ENCODE measurements around the gene LRRC8D. TPM values are rescaled to one million over a fixed set of nuclear protein-coding genes. Genes with fewer than 3 reads are reported as not detected.

LRRC8D gene
- total RNA-seq, 1 experiment from 2014 or later = 37.2 TPM

GRCh38 chr1:89894210-89895201 is 73.7 kb downstream of the LRRC8D start:
- no peak overlapping the region for H3K4me2 ChIP-seq (ENCODE audit: insufficient read depth, insufficient read length, low read length)
- H3K4ac ChIP-seq (ENCODE audit: low read depth, low read length) = no peak overlapping the region
- H2AK5ac ChIP-seq (ENCODE audit: insufficient read length, low read length) = no peak overlapping the region
- Mint-ChIP-seq H3K4me3 (no peak overlapping the region), H3K27ac (no peak overlapping the region), H3K36me3 (ENCODE audit: insufficient read depth in 1 of 3, low read depth in 3 of 3) (peaks cover 0 to 4% (median 0%) of the 10 kb centered on the region in 3 experiments; a peak in 4 of 7 replicates), H3K9me3 (no peaks in the 10 kb centered on the region), H3K4me1 (peaks cover 26 to 27% of the 10 kb centered on the region in 2 experiments), H3K27me3 (ENCODE audit: low read depth) (no peaks in the 10 kb centered on the region)
- no peak overlapping the region for H3K9ac ChIP-seq (ENCODE audit: extremely low read depth, insufficient read length, low read length)
- no peak overlapping the region for H3K27ac ChIP-seq (ENCODE audit: insufficient read length, low read depth, low read length)
- no CpG with 5 or more reads among the region's 4 CpGs for WGBS (ENCODE audit: extremely low coverage, insufficient read length, low lambda C conversion rate)
- H3T11ph ChIP-seq (ENCODE audit: low read length) = no peak overlapping the region
- TF ChIP-seq CTCF (conservative IDR thresholded peaks at IDR 0.05) = no peak
- no peaks in the 10 kb centered on the region for H3K9me3 ChIP-seq (ENCODE audit: control insufficient read depth, low read depth, low read length)
- H3K18ac ChIP-seq (ENCODE audit: insufficient read length, low read depth, low read length) = no peak overlapping the region
- no peak overlapping the region for H2BK20ac ChIP-seq (ENCODE audit: low read depth, low read length, poor library complexity, severe bottlenecking)
- H2BK12ac ChIP-seq (ENCODE audit: insufficient read length, low read depth, low read length) = no peak overlapping the region
- H3K79me2 ChIP-seq (ENCODE audit: insufficient read depth, low read length) = peaks cover 4% of the 10 kb centered on the region; the same call in 1 of the 2 replicates
- no peak overlapping the region for H4K8ac ChIP-seq (replicated peaks; ENCODE audit: insufficient read length, low read depth, low read length)
- no peak for DNase-seq
- peaks cover 4% of the 10 kb centered on the region for H3K4me1 ChIP-seq (ENCODE audit: insufficient read depth, low read length)
- no peaks in the 10 kb centered on the region for H4K20me1 ChIP-seq (ENCODE audit: control insufficient read depth, insufficient read depth, insufficient read length)
- no peak overlapping the region for H2AFZ ChIP-seq (ENCODE audit: low read length)
- H3K23ac ChIP-seq (ENCODE audit: insufficient read length, low read depth, low read length) = no peak overlapping the region
- peaks cover 3% of the 10 kb centered on the region for H3K79me1 ChIP-seq (ENCODE audit: insufficient read depth, low read depth, low read length, poor library complexity, severe bottlenecking)
- H3K14ac ChIP-seq (ENCODE audit: insufficient read depth, low read length) = no peak overlapping the region
- H4K5ac ChIP-seq (ENCODE audit: insufficient read length, low read depth, low read length) = no peak overlapping the region
- no peak overlapping the region for H2BK5ac ChIP-seq (ENCODE audit: insufficient read length, low read length)
- no peak overlapping the region for H3K56ac ChIP-seq (ENCODE audit: insufficient read length, low read depth, low read length)
- no peak overlapping the region for H4K91ac ChIP-seq (ENCODE audit: insufficient read length, low read depth, low read length)
- H3K27me3 ChIP-seq (ENCODE audit: insufficient read depth, low read length) = no peaks in the 10 kb centered on the region
- no peaks in the 10 kb centered on the region for H3K23me2 ChIP-seq (ENCODE audit: insufficient read length, low read depth, low read length, poor library complexity, severe bottlenecking)
- H2BK15ac ChIP-seq (ENCODE audit: low read depth, low read length) = no peak overlapping the region
- H2BK120ac ChIP-seq (ENCODE audit: low read depth, low read length, poor library complexity, severe bottlenecking) = no peak overlapping the region

Data from H9 (cell line).